Measurements from ENCODE around the gene EIF4B. TPM values are rescaled to one million over a fixed set of nuclear protein-coding genes. Genes with fewer than 3 reads are reported as not detected.

EIF4B gene
- total and polyA plus RNA-seq, 2 donors (not counting 1 experiment from before 2014, with no cell fraction given) = 252 to 674 TPM

GRCh38 chr12:53011889-53012288 lies 5.6 kb downstream of the EIF4B start:
- WGBS (ENCODE audit: insufficient coverage) = no CpG with 5 or more reads among the region's 3 CpGs
- Mint-ChIP-seq H3K27ac (no peak overlapping the region), H3K4me1 (peaks cover 57% of the 10 kb centered on the region), H3K4me3 (no peak overlapping the region), H3K9me3 (ENCODE audit: insufficient read depth) (no peaks in the 10 kb centered on the region), H3K27me3 (no peaks in the 10 kb centered on the region)
- Histone ChIP-seq H3K9me3 (ENCODE audit: control extremely low read depth in 1 of 3, control insufficient read depth in 2 of 3, insufficient read depth in 1 of 3, low read length in 2 of 3) (no peaks in the 10 kb centered on the region), H3K79me2 (ENCODE audit: control insufficient read depth, insufficient read depth, low read length) (peaks cover 92% of the 10 kb centered on the region), H3K4me3 (ENCODE audit: control extremely low read depth in 1 of 5, extremely low read depth in 1 of 5, insufficient read depth in 1 of 5, low read depth in 2 of 5, low read length in 4 of 5) (no peak overlapping the region), H3K4me2 (replicated peaks; ENCODE audit: low read depth, low read length, poor library complexity, severe bottlenecking) (no peak overlapping the region), H3K27ac (ENCODE audit: low read length in 2 of 2) (no peak overlapping the region), H3K9ac (ENCODE audit: low read length) (no peak overlapping the region), H2AFZ (ENCODE audit: insufficient read depth, low read depth, low read length, poor library complexity, severe bottlenecking) (no peak overlapping the region), H4K20me1 (ENCODE audit: control insufficient read depth, insufficient read depth, low read length, poor library complexity, severe bottlenecking) (peaks cover 95% of the 10 kb centered on the region), H3K36me3 (replicated peaks in 1 of 2; ENCODE audit: control extremely low read depth in 1 of 2, control insufficient read depth in 1 of 2, extremely low read depth in 1 of 2, insufficient read depth in 2 of 2, low read length in 1 of 2) (peaks cover 2 to 39% of the 10 kb centered on the region in 2 experiments), H3K27me3 (replicated peaks in 1 of 4; ENCODE audit: control extremely low read depth in 1 of 4, control insufficient read depth in 3 of 4, insufficient read depth in 4 of 4, low read length in 3 of 4) (no peaks in the 10 kb centered on the region), H3K4me1 (ENCODE audit: control insufficient read depth in 2 of 2, insufficient read depth in 2 of 2, low read length in 2 of 2) (peaks cover 31 to 38% of the 10 kb centered on the region in 2 donors)
- ATAC-seq (ENCODE audit: low read depth) = no peak
- ChIA-PET POLR2A (interaction anchor here (0.6 kb wide), 1 partner anchor 312 kb away, joined by 3 read pairs; no protein-coding TSS in a partner anchor), CTCF (no interaction called here)
- intact Hi-C loops (cut with micrococcal nuclease) = no loop called here
- no peak for DNase-seq
- no peak for TF ChIP-seq EZH2 (IDR thresholded peaks at IDR 0.05; ENCODE audit: borderline replicate concordance, insufficient read depth, low read depth, low read length, poor library complexity, severe bottlenecking)
- no peak for TF ChIP-seq CTCF (IDR thresholded peaks at IDR 0.05)

DNA sequence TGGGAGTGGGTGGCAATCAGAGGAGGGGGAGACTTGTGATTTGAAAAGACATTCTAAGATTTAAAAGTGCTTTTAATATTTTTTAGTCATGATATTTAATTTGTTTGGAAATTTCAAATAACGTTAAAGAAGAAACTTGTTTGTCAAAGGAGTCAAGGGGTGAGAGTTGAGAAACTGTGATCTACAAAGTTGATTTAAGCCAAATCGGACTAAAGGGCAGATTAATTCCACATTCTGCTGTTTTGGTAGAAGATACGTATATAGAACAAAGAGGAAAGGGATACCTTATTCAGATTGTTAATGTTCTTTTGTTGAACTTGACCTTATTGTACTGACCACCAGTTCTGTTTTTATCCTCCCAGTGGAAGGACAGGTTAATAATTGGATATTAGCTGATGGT lies 6.7 kb downstream of the EIF4B start:
- peaks cover 49% of the 10 kb centered on the region for H3K4me1 Mint-ChIP-seq
- no peak for DNase-seq
- H3K4me1 ChIP-seq (ENCODE audit: control insufficient read depth in 2 of 2, insufficient read depth in 2 of 2, low read length in 2 of 2) = peaks cover 21 to 28% of the 10 kb centered on the region in 2 donors
- no peak overlapping the region for H3K4me2 ChIP-seq (replicated peaks; ENCODE audit: low read depth, low read length, poor library complexity, severe bottlenecking)
- no peak overlapping the region for H3K4me3 ChIP-seq (ENCODE audit: control extremely low read depth in 1 of 5, extremely low read depth in 1 of 5, insufficient read depth in 1 of 5, low read depth in 2 of 5, low read length in 4 of 5)
- ChIA-PET POLR2A (no interaction called here), CTCF (interaction anchor here (1.0 kb wide), 1 partner anchor 68 kb away, joined by 3 read pairs; no protein-coding TSS in a partner anchor)
- 92% methylated on average over 2 of the region's 3 CpGs for WGBS (ENCODE audit: insufficient coverage)
- H3K27me3 Mint-ChIP-seq = no peaks in the 10 kb centered on the region
- H4K20me1 ChIP-seq (ENCODE audit: control insufficient read depth, insufficient read depth, low read length, poor library complexity, severe bottlenecking) = peaks cover 95% of the 10 kb centered on the region
- peaks cover 5 to 48% of the 10 kb centered on the region in 2 experiments for H3K36me3 ChIP-seq (replicated peaks in 1 of 2; ENCODE audit: control extremely low read depth in 1 of 2, control insufficient read depth in 1 of 2, extremely low read depth in 1 of 2, insufficient read depth in 2 of 2, low read length in 1 of 2)
- no peak overlapping the region for H3K27ac ChIP-seq (ENCODE audit: low read length in 2 of 2)
- no peak overlapping the region for H3K4me3 Mint-ChIP-seq
- ATAC-seq (ENCODE audit: low read depth) = no peak
- intact Hi-C loops (cut with micrococcal nuclease) = no loop called here
- H3K27me3 ChIP-seq (replicated peaks in 1 of 4; ENCODE audit: control extremely low read depth in 1 of 4, control insufficient read depth in 3 of 4, insufficient read depth in 4 of 4, low read length in 3 of 4) = no peaks in the 10 kb centered on the region
- H2AFZ ChIP-seq (ENCODE audit: insufficient read depth, low read depth, low read length, poor library complexity, severe bottlenecking) = no peak overlapping the region
- peaks cover 92% of the 10 kb centered on the region for H3K79me2 ChIP-seq (ENCODE audit: control insufficient read depth, insufficient read depth, low read length)
- TF ChIP-seq CTCF (IDR thresholded peaks at IDR 0.05) (no peak), EZH2 (IDR thresholded peaks at IDR 0.05; ENCODE audit: borderline replicate concordance, insufficient read depth, low read depth, low read length, poor library complexity, severe bottlenecking) (no peak)
- H3K9ac ChIP-seq (ENCODE audit: low read length) = no peak overlapping the region
- H3K9me3 ChIP-seq (ENCODE audit: control extremely low read depth in 1 of 3, control insufficient read depth in 2 of 3, insufficient read depth in 1 of 3, low read length in 2 of 3) = no peaks in the 10 kb centered on the region
- H3K27ac Mint-ChIP-seq = no peak overlapping the region
- no peaks in the 10 kb centered on the region for H3K9me3 Mint-ChIP-seq (ENCODE audit: insufficient read depth)
